ENCODE measurements around the gene OCIAD1.
"Not testable (repeated sequence)": the region's sequence is repeated elsewhere in the genome, so short reads cannot be mapped to it uniquely, and the experiment has no call there.

Gene OCIAD1

DNA sequence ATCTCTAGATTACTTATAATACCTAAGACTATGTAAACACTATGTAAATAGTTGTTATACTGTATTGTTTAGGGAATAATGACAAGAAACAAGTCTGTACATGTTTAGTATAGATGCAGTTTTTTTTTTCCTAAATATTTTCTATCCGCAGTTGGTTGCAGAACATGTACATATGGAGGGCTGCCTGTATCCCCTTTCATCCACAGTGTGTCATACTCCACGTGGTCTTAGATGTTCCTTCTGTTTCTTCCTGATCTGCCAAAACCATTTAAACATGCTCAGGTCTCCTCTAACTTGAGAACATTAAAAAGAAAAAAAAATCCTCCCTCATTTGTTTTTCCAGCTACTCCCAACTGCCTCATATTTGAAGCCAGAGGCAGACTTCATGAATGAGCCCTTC, 14.0 kb downstream of the OCIAD1 start:
- H3K4me3 ChIP-seq (ENCODE audit: control insufficient read depth, low read depth, low read length) = no peak overlapping the region
- no peak for DNase-seq (ENCODE audit: low read depth)
- TF ChIP-seq, protein P1, sequence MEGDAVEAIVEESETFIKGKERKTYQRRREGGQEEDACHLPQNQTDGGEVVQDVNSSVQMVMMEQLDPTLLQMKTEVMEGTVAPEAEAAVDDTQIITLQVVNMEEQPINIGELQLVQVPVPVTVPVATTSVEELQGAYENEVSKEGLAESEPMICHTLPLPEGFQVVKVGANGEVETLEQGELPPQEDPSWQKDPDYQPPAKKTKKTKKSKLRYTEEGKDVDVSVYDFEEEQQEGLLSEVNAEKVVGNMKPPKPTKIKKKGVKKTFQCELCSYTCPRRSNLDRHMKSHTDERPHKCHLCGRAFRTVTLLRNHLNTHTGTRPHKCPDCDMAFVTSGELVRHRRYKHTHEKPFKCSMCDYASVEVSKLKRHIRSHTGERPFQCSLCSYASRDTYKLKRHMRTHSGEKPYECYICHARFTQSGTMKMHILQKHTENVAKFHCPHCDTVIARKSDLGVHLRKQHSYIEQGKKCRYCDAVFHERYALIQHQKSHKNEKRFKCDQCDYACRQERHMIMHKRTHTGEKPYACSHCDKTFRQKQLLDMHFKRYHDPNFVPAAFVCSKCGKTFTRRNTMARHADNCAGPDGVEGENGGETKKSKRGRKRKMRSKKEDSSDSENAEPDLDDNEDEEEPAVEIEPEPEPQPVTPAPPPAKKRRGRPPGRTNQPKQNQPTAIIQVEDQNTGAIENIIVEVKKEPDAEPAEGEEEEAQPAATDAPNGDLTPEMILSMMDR (conservative IDR thresholded peaks at IDR 0.05; ENCODE audit: control insufficient read depth, insufficient read depth, low read depth, low read length) = no peak

DNA sequence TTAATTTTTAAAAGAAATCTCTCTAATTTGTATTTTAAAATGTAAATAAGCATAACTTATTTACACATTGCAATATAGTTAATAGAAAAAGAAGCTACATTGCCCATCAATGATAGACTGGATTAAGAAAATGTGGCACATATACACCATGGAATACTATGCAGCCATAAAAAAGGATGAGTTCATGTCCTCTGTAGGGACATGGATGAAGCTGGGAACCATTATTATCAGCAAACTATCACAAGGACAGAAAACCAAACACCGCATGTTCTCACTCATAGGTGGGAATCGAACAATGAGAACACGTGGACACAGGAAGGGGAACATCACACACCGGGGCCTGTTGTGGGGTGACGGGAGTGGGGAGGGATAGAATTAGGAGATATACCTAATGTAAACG, 17.9 kb downstream of the OCIAD1 start:
- not testable (repeated sequence) for H3K4me3 ChIP-seq (ENCODE audit: control insufficient read depth, low read depth, low read length); DNase-seq (ENCODE audit: low read depth)

DNA sequence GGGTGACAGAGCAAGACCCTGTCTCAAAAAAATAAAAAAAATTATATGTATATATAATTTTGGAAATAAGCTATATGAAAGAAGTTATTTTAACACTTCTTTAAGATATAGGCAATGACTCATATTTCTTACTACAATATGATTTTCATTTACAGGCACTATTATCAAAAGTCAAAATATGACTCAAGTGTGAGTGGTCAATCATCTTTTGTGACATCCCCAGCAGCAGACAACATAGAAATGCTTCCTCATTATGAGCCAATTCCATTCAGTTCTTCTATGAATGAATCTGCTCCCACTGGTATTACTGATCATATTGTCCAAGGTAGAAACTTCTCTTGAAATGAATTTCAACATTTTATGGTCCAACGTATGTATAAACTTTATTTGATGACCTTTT, 20.8 kb downstream of the OCIAD1 start:
- TF ChIP-seq, protein P1 (conservative IDR thresholded peaks at IDR 0.05; ENCODE audit: control insufficient read depth, insufficient read depth, low read depth, low read length) = no peak
- no peak overlapping the region for H3K4me3 ChIP-seq (ENCODE audit: control insufficient read depth, low read depth, low read length)
- no peak for DNase-seq (ENCODE audit: low read depth)

DNA sequence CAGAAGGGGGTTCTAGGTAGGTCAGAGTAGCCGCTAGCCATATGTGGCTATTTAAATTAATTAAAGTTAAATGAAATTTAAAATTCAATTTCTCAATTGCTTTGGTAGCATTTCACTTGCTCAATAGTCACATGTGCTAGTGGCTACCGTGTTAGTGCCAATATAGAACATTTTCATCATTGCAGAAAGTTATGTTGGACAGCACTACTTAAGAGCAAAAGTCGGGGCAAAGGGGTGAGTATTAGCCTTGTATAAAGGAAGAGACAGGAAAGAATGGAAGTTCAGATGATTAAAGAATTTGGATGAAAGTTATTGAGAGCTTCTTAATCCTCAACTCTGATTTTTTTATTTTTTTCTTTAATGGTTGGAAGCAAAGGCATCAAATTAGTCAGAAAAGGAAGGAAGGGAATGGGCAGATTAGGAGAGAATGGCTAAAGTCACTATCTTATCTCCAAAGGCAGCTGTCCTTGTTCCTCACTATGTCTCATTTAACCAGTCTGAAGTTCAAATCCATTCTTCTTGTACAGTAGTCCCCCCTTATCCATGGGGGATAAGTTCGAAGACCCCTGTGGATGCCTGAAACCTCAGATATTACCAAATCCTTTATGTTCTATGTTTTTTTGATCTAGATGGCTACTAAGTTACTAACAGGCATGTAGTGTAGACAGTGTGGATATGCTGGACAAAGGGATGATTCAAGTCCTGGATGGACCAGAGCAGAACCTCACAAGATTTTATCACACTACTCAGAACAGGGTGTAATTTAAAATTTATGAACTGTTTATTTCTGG, 22.9 kb downstream of the OCIAD1 start:
- TF ChIP-seq, protein P1 (conservative IDR thresholded peaks at IDR 0.05; ENCODE audit: control insufficient read depth, insufficient read depth, low read depth, low read length) = no peak
- no peak for DNase-seq (ENCODE audit: low read depth)

DNA sequence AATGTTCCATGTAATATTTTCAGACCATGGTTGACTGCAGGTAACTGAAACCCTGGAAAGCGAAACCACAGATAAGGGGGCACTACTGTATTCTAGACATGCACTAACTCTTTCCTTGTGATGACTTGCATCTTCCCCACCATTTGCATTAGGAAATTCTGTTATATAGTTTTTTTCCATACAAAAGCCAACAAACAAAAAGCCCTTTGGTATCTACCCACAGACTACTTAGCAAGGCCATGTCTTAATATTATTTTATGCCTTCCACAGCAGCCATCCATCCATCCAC, 23.5 kb downstream of the OCIAD1 start:
- DNase-seq (ENCODE audit: low read depth) = no peak
- H3K4me3 ChIP-seq (ENCODE audit: control insufficient read depth, low read depth, low read length) = no peak overlapping the region
- TF ChIP-seq, protein P1 (conservative IDR thresholded peaks at IDR 0.05; ENCODE audit: control insufficient read depth, insufficient read depth, low read depth, low read length) = no peak

More for the DNA sequence above, 22.9 kb downstream of the OCIAD1 start:
- H3K4me3 ChIP-seq (ENCODE audit: control insufficient read depth, low read depth, low read length) = no peak overlapping the region

DNA sequence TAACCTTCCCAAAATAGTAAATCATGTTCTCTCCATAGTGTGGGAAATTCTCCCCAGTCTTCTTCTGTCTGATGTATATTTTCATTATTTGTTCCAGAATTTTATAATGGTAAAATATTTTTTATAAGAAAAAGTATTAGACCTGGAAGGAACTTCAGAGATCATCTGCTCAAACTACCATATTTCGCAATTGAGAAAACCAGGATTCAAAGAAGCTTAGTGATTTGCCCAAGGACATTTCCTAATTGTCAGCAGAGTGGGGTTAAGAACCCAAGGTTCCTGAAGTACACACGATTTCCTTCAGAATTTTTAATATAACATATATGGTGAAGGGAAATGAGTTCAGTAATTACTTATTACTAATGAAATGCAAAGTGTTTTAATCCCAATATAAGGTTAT, 24.1 kb downstream of the OCIAD1 start:
- TF ChIP-seq, protein P1 (conservative IDR thresholded peaks at IDR 0.05; ENCODE audit: control insufficient read depth, insufficient read depth, low read depth, low read length) = no peak
- H3K4me3 ChIP-seq (ENCODE audit: control insufficient read depth, low read depth, low read length) = no peak overlapping the region
- DNase-seq (ENCODE audit: low read depth) = no peak

DNA sequence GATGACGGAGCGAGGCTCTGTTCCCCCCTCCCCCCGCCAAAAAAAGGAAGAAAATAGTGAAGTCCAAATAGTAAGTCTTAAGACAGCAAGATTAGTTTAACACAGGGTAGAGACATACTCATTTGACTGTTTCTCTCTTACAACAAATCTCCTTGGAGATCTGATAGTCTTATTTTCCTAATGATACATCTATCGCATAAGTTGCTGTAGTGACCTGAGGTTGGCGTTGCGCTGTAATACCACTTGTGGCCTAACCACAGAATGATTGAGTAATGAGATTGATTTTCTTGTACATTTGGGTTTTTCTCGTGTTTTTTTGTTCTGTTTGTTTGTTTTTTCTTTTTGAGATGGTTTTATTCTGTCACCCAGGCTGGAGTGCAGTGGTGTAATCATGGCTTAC, 27.2 kb downstream of the OCIAD1 start:
- TF ChIP-seq, protein P1 (conservative IDR thresholded peaks at IDR 0.05; ENCODE audit: control insufficient read depth, insufficient read depth, low read depth, low read length) = no peak
- H3K4me3 ChIP-seq (ENCODE audit: control insufficient read depth, low read depth, low read length) = no peak overlapping the region
- peak; percentile 25 for DNase-seq (ENCODE audit: low read depth)
